GM19240 (cell line): ENCODE results near the gene MAJIN.
"Not testable (repeated sequence)": the region's sequence is repeated elsewhere in the genome, so short reads cannot be mapped to it uniquely, and the experiment has no call there.

Experiments
- DNase-seq: peaks from one replicate; pipeline ENCODE4 v3.0.0; 2011; ENCODE audit warnings: low spot score; ENCODE audit not compliant: insufficient read length

The MAJIN gene, protein sequence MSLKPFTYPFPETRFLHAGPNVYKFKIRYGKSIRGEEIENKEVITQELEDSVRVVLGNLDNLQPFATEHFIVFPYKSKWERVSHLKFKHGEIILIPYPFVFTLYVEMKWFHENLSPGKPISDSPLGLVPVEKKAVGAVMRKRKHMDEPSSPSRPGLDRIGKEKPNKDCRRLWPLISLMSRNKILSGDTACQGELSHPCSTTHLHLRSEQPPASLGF

GRCh38 chr11:64971421-64972233, at the start of gene MAJIN:
TSS of gene MAJIN (minus strand) at chr11:64972108. CDS start at chr11:64959405, 12,703 bp downstream.
- DNase-seq: peak; percentile 65

- no peak for DNase-seq
Observed at GRCh38 chr11:65021509-65021908, 49.6 kb upstream of the MAJIN start.

DNA sequence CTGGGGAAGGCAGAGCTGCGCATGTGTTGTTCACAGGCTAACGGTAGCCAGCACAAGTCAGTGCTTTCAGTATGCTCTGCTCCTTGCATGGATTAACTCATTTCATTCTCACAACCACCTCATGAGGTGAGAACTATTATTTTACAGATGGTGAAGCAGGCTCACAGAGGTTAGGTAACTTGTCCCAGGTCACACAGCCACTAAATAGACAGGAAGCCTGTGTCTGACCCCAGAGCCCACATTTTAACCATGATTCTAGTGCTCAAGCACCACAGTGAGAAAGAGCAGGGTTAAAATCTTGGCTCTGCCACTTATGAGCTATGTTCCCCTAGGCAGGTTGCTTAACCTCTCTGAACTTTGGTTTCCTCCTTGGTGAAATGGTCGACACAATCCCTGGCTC, 49.1 kb upstream of the MAJIN start:
- no peak for DNase-seq

DNA sequence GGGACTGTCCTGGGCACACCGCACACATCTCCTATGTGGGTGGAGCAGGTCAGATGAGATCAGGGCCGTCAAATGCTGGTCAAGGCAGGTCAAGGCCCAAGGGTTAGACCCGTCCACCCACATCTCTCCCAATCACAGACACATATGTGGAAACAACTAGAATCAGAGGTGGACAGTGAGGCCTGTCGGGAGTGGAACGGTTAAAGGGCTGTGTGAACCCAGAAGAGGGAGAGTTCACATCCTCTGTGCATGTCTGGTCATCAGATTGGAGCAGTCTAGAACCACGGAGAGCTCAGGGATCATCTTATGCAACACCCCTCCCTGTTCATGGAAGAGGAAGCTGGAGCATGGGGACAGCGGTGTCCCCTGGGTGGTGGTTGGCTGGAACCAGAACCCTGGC, 47.9 kb upstream of the MAJIN start:
- no peak for DNase-seq

- no peak for DNase-seq
Observed at GRCh38 chr11:65017937-65018336, 46.0 kb upstream of the MAJIN start.

GRCh38 chr11:65016705-65017104, 44.8 kb upstream of the MAJIN start:
- DNase-seq: no peak

DNA sequence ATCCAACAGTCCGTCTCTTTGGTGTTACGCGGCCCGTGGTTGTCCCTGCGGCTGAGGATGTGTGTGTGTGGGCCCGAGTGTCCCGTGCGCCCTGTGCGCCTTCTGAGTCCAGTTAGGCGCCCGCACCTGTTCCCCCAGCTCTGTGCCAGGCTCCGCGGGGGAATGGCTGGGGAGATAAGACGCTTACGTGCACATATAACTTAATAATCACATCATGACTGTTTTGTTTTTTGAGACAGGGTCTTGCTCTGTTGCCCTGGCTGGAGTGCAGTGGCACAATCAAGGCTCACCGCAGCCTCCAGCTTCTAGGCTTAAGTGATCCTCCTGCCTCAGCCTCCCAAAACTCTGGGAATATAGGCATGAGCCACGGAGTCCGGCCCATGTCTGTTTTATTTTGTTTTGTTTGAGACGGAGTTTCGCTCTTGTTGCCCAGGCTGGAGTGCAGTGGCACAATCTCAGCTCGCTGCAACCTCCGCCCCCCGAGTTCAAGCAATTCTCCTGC, 42.9 kb upstream of the MAJIN start:
- DNase-seq: no peak

DNA sequence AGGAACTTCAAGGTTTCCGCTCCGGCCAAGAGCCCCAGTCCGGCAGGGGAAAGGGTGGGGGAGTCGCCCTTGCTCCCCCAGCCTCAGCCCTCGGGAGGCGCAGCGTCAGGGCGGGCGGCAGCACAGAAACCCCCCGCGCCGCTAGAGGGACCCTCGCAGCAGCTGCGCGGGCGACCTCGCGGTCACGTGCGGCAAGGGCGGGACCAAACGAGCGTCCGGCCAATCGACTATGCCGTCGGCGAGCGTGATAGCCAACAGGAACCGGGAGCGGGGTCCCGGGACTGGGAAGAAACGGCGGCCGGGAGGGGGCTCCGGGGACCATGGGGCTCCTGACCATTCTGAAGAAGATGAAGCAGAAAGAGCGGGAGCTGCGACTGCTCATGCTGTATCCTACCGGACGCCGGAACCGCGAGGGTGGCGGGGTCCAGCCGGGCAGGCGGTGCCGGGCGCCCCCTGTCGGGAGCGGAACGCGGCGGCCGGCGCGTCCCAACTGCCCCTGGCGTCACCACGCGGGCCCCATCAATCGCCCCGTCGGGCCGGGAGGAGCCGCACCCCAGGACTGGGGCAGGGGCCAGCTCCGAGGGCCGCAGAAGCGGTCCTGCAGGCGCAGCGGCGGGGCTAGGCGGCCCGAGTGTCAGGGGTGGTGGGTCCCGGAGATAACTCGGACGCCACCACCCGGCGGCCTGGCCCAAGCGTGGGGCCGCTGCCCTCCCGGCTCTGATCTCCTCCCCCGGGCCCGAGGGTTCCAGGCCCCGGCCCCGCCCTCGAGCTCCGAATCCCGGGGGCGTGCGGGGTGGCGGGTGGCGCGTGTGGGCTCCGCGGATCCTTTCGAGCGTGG, 42.2 kb upstream of the MAJIN start, which contains the start of gene ARL2:
TSS of gene ARL2 (plus strand) at position 273 of the 838 bp plus-strand sequence. CDS start at position 321, 48 bp downstream.
- DNase-seq: peak; percentile 95

DNA sequence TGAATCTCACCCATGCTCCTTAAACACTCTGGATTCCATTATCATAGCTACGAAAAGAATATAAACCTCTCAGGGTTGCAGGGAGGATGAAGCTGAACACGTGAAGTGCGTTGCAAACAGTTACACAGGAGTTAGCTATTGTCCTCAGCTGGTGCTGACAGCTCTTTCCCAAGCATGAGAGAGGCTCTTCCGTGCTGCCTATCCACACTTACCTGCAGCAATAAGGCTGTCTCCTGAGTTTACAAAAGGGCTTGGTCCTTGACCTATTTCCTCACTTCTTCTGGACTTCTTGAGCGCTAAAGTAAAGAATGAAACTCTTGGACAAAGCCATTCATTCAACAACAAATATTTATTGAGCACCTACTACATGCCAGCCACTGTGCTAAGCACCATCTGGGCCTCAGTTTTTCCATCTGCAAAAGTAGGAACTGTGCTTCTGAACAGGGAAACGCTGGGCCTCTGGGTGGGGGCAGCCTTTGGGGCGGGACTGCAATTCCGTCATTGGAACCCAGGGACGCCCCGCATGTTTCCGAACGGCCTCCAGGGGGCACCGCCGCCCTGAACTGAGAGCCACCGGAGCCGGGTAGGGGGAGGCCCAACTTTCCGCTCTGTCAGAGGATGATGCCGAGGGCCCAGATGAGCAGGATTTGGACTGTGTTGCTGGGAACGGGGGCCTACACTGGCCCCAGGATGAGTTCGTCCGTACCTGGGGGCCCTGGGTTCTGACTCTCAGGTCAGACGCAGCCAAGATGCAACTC, 41.4 kb upstream of the MAJIN start:
- DNase-seq: peak; percentile 97

DNA sequence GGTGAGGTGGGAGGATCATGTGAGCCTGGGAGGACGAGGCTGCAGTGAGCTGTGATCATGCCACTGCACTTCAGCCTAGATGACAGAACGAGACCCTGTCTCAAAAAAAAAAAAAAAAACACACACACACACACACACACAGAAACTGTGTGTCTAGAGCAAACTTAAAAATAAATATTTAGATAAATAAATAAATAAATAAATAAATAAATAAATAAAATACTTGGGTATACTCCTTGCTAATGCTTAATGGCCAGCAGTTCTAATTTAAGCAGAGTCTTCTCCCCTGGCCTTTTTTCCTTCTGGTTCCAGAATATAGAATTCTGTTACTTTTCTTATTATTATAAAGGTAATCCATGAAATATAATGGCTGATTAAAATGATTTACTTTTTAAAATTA, 37.0 kb upstream of the MAJIN start:
- DNase-seq: no peak

GRCh38 chr11:65008016-65008415, 36.1 kb upstream of the MAJIN start:
- DNase-seq: no peak

GRCh38 chr11:65003968-65004367, 32.1 kb upstream of the MAJIN start:
- DNase-seq: not testable (repeated sequence)

DNA sequence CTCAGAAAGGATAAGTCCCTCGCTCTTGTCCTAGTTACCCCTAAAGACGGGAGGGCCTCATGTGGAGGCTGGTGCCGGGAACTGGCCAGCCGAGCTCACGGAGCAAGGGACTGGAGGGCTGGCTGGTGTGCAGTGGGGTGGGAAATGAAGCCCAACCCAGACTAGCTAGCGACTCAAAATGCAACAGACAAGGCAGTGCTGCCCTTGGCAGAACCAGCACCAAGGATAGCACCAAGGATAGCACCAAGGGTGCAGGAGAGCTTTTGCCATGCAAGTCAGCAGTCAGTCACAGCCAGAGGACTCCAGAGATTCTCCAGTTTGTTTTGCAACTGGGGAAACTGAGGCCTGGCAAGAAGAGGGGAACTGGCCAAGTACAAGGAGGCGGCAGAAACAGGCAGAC, 31.4 kb upstream of the MAJIN start:
- DNase-seq: no peak

DNA sequence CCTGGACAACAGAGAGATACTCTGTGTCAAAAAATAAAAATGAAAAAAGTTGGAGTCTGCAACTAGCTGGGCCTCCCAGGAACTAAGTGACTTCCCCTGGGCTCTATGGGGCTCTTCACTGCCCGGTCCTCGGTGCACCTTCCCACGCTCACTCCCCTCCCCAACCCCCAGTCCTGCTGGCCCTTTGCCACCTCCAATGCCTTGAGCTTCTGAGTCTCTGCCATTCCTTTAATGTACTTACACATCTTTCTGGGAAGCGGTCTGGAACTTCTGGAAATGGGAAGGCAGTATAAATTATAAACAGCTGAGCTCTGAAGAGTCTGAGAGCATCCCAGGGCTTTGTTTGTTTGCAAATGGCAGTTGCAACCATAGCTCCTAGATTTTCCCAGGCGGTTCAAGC, 30.8 kb upstream of the MAJIN start:
- no peak for DNase-seq

DNA sequence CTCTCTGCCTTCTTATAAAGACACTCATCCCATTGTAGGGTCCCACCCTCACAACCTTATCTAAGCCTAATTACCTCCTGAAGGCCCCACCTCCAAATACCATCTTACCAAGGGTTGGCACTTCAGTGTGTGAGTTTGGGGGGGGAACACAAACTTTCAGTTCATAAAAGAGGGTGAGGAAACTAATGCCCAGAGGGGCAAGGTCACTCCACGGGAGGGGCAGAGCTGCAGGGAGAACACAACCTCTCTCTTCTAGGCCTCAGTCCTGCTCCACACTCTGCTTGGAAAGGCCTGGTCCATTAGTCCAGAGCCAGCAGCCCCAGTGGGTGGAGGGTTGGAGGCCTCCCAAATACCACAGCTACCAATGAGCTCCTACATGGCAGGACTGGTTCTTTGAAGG, 27.6 kb upstream of the MAJIN start:
- no peak for DNase-seq

- DNase-seq: no peak
Observed at GRCh38 chr11:64998690-64999431, 27.0 kb upstream of the MAJIN start.

GRCh38 chr11:64998141-64998540, 26.2 kb upstream of the MAJIN start:
- no peak for DNase-seq

- peak; percentile 49 for DNase-seq
Observed at GRCh38 chr11:64996710-64997380, 24.9 kb upstream of the MAJIN start, which contains the start of gene BATF2. TSS of gene BATF2 (minus strand) at chr11:64996971. CDS start at chr11:64996914, 57 bp downstream.

DNA sequence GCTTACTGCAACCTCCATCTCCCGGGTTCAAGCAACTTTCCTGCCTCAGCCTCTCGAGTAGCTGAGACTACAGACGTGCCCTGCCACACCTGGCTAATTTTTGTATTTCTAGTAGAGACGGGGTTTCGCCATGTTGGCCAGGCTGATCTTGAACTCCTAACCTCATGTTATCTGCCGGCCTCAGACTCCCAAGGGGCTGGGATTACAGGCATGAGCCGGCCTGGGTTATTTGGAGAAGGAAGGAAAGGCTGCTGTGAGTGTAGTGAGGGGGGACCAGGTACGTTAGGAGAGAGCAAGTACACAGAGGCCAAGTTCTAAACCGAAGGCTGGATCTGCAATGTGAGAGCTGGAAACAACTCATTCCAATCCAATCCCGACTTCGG, 24.4 kb upstream of the MAJIN start:
- DNase-seq: no peak

DNA sequence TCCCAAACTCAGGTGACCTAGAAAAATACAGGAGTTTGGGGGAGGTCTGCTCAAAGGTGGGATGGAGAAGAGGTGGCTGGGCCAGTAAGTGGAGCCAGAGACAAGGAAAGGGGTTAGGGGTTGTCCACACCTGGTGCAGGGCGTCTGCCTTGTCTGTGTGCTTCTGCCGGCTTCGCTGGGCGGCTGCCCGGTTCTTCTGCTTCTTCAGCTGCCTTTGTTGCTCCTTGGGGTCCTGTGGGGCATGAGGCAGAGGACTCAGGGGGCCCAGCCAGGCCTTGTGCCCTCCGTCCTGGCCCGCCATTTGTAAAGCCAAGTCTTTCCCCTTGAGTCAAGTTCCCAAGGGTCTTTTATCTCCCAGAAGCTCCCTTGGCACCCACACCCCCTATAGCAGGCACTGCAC, 22.4 kb upstream of the MAJIN start:
- DNase-seq: no peak
